Left renal pelvis (tissue), 4 donors: ENCODE results near the gene KCNQ2. TPM values are rescaled to one million over a fixed set of nuclear protein-coding genes. Genes with fewer than 3 reads are reported as not detected.

Source experiments
- DNase-seq, 4 donors: peaks; one replicate each; pipeline ENCODE4 v3.0.0-alpha.2; 2013; ENCODE audit warnings: low read depth in 4 of 4, low spot score in 3 of 4
- polyA plus RNA-seq, 4 donors: library from polyadenylated mRNA; unstranded; fragments of 120-200 nt; gene quantifications; one replicate each; pipeline ENCODE4 v1.2.1, GENCODE V29; 2013; ENCODE audit not compliant: insufficient read length in 4 of 4

KCNQ2 gene
- polyA plus RNA-seq, 4 donors: 1.9 to 9.0 (median 6.4) TPM

DNA sequence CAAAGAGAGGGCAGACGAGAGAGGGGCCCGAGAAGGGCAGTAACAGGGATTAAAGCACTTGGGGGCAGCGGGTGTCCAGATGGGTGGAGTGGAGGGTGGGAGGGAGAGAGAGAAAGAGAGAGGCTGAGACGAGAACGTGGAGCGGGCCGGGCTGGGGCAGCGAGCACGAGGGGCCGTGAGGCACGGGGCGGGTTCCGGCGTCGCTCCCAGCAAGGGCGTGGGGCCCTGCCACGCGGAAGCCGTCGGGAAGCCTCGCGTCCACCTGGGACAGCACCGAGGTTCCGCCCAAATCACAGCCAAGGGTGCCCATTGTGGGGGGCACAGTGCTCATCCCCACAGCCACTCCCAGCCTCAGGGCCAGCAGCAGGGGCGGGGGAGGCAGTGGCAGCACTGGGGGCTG lies 49.8 kb downstream of the KCNQ2 start:
- DNase-seq: no peak

- DNase-seq: no peak
Observed at GRCh38 chr20:63421913-63422312, 50.5 kb downstream of the KCNQ2 start.

DNA sequence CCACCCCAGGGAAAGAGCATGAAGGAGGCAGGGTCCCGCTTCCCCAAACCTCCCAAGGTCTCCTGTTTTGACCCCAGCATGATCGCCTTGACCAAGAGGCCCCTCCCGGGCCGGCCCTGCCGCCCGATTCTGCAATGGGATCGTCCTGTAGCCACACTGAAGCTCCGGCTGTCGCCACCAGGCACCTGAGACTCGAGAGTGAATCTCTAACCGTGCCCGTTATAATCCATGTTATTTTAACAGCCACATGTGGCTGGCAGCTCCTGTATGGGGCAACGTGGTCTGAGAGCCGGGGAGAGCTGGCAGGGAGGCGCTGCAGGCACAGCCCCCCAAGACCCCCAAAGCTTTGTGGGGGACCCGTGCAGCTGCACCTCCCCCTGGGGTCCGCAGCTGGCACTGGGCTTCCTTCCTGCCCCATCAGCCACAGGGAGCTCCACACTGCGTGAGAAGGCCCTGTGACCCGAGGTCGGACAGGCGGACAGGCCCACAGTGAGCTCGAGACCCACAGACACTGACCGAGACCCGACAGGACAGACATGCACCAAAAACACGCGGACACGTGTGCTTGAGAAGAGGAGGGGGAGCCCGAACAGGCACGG lies 51.3 kb downstream of the KCNQ2 start:
- DNase-seq: no peak

DNA sequence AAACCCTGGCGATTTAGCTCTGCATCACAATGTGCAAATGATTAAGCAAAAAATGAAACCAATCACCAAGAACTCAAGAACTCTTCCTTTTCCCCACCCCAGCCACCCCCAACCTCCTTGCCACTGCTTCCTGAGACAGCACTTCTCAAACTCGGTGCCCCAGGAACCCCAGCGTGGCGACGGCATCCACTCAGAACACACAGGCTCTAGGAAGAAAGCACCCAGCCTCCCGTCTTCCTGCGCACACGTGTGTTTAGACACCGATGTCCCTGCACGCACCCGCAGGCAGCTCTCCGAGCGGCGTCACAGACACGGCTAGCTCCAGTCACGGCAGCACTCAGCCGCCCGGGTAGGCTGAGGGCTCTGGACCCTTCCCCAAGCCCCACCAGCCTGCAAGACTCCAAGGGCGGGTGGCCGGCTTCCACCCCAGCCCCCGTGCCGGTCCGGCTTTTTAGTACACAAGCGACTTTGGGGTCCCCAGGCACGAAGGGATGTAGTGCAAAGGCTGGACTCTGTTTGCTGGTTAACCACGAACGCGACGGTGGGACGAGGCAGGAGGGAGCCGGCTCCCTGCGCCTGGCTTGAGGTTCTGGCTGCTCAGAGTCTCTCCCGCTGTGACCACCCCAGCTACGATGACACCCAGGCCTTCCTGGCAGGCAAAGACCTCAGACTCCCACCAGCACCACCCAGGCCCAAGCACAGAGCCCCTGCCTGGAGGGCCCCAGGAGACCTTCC lies 51.9 kb downstream of the KCNQ2 start:
- no peak for DNase-seq

DNA sequence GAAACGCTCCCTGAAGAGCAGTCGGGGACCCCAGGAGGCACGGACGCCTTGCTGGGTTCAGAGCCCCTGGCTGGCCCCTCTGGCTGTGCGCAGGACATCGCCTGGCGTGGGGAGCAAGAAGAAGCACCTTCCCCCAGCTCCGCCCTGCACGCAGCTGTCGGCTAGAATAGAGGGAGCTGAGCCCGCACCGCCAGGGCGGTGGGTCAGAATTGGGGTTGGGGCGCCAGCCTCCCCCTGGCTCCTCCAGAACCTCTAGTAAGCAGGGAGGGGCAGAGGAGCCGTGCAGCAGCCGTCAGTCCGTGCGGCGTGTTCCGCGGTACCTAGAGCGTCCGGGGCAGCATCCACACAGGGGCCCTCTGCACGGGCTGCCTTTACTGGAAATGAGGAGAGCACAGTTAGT lies 53.2 kb downstream of the KCNQ2 start:
- DNase-seq: no peak

- no peak for DNase-seq
Observed at GRCh38 chr20:63418617-63419016, 53.8 kb downstream of the KCNQ2 start.

DNA sequence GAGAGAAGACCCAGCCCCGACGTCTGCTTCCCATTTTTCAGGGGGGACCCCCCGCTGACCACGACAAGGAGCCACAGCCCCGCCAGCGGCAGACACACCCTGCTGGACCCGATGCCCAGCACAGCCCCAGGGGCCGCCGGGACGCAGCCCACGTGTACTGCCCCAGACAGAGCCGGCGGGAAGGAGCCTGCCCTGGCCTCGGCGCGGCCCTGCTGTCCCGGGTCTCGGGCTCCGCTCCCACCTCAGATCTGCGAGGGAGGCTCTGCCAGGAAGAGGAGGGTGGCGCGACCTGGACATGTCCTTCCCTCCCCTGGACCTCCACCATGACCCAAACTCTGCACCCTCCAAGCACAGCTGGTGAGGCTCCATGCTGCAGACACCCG lies 54.7 kb downstream of the KCNQ2 start:
- no peak for DNase-seq

GRCh38 chr20:63417097-63417737 lies 55.2 kb downstream of the KCNQ2 start:
- no peak for DNase-seq

- DNase-seq: no peak
Observed at GRCh38 chr20:63416631-63417030, 55.8 kb downstream of the KCNQ2 start.

DNA sequence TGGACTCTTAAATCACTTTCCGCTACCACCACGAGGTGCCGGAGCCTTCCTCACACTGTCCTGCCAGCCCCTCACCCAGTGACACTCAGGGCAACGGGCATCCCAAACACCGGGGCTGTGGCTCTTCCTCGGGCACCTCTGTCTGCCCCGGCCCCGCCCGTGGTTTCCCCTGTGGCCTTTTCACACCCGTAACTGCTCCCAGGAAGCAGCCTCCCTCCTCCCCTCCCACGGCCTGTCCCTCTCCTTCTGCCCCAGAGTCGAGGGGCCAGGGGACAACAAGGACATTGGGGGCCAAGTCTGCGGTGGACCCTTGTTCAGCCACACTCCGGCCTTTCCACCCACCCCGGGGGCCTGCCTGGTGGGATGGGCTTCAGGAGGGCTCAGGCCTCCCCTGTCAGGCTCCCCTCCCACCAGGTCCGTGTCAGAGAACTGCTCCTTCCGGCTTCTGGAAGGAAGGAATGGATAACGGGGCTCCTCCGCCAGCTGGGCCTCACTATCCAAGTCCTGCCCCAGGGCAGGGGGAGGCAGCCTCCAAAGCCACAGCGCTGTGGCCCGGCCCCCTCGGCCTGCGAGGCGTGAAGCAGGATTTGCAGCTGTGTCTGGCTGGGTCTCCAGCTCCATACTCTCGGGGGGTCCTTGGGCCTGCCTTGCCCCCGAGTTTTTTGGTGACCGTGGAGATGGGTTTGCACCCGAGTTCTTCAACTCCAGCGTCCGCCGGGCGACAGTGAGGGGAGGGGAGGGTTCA lies 56.6 kb downstream of the KCNQ2 start:
- no peak for DNase-seq

GRCh38 chr20:63414720-63415430 lies 57.6 kb downstream of the KCNQ2 start:
- DNase-seq: no peak

- no peak for DNase-seq
Observed at GRCh38 chr20:63413963-63414684, 58.3 kb downstream of the KCNQ2 start.

GRCh38 chr20:63413323-63413722 lies 59.1 kb downstream of the KCNQ2 start:
- DNase-seq: no peak

- DNase-seq: no peak
Observed at GRCh38 chr20:63412889-63413288, 59.6 kb downstream of the KCNQ2 start.

DNA sequence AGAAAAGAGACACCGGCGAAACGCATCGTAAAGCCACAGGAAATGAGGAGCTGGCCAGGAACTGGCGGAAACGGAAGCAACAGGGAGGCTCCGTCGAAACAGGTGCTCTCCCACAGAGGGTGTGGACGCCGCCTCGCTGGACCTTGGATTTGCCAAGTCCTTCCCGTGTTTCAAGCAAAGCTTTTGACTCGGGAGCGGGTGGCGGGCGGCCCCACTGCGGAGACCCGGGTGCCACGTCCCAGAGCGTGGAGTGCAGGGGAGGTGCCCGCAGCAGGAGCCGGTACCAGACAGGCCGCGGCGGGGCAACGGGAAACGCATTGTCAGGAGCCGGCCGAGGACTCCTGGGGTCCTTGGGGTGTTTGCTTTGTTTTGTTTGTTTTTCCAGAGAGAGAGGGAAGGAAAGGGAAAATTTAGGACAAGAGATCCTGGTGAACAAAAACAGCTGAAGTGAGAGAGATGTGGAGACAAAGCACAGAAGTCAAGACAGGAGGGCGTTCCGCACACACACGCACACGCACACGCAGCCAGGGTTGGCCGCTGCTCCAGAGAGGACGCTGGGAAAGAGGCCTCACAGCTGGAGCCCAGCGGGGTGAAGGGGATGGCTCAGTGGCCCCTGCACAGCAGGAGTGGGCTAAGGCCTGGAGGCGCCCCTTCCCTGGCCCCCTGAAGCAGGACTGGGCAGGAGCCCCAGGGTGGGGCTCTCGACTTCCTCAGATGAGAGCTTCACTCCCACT lies 60.4 kb downstream of the KCNQ2 start:
- no peak for DNase-seq

DNA sequence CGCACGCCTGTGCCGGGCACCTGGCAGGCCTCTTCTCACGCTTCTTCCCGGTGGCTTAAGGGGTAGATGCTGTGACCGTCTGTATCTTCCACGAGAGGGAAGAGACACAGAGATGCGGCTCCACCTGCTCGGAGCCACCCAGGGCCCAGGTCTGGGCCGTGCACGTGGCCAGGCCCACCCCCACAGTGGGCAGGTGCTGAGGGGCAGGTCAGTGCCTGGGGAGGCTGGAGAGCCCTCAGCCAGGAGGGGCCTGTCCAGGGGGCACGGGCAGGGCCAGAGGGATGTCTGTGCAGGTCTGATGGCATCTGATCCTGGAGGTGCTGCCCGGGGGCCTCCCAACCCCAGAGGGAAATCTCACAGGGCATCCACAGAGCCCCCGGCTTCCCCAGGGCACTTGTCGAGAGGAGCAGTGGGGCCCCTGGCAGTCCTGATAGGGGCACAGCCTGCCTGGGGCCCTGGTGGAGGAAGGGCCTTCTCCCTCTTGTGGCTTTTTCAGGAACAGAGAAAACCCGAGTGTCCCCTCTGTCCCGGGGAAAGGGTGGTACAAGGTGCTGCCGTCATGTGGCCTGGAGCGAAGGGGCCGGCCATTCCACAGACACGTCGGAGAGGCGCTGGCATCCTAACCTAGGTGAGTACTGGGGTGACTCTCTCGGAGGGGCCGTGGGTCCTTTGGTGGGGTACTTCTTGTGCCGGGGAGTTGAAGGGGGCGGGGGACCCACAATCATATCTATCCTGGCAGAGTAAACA lies 61.1 kb downstream of the KCNQ2 start:
- DNase-seq: no peak

- DNase-seq: no peak
Observed at GRCh38 chr20:63409834-63410435, 62.5 kb downstream of the KCNQ2 start.

- DNase-seq: no peak
Observed at GRCh38 chr20:63409066-63409833, 63.2 kb downstream of the KCNQ2 start.
